ENCODE data around the gene NCKAP5.

Gene NCKAP5

DNA sequence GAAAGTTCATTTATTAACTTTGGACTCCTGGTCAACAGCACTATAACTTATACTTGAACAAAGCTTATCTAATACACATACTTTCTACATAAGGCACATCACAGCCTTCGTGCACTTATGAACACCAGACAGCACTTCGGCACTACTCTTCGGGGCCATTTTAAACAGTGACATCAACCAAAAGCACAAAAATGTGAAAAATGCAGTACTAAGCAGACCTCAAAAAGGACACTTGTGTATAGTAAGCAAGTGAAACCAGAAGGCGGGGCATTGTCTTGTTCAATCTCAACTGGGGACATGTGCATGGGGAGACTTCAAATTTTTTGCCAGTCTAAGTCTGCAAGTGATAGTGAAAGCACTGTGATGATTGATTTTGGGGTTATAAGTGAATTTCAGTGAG is 163.0 kb downstream of the NCKAP5 start:
- no peak for TF ChIP-seq EP300 (IDR thresholded peaks at IDR 0.05; ENCODE audit: borderline replicate concordance)
- no peak for TF ChIP-seq USF1 (IDR thresholded peaks at IDR 0.05)
- no peak for TF ChIP-seq ZBTB7A (IDR thresholded peaks at IDR 0.05; ENCODE audit: low read depth)

DNA sequence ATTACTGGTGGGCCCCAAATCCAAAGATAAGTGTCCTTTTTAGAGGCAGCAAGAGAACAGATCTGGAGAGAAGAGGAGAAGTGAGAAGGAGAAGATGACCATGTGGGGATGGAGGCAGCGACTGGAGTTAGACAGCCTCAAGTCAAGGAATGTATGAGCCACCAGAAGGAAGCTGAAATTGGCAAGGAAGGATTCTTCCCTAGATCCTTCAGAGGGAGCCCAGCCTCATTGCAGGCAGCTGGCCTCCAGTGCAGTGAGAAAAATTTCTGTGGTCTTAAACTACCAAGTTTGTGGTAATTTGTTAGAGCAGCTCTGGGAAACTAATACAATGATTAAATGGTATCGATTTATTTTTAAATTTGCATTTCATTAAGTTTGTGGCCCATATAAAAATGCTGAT is 167.9 kb downstream of the NCKAP5 start:
- TF ChIP-seq EP300 (IDR thresholded peaks at IDR 0.05; ENCODE audit: borderline replicate concordance) (no peak), USF1 (IDR thresholded peaks at IDR 0.05) (no peak), TAF1 (IDR thresholded peaks at IDR 0.05; ENCODE audit: low read depth) (no peak), FOXM1 (IDR thresholded peaks at IDR 0.05; ENCODE audit: borderline replicate concordance, low read depth) (no peak), TCF12 (IDR thresholded peaks at IDR 0.05; ENCODE audit: low read depth) (no peak), RAD21 (IDR thresholded peaks at IDR 0.05; ENCODE audit: low read depth) (no peak), NFIC (IDR thresholded peaks at IDR 0.05) (no peak), ZBTB7A (IDR thresholded peaks at IDR 0.05; ENCODE audit: low read depth) (no peak), YY1 (IDR thresholded peaks at IDR 0.05; ENCODE audit: low read depth) (no peak), EGR1 (IDR thresholded peaks at IDR 0.05) (no peak), TEAD4 (IDR thresholded peaks at IDR 0.05) (no peak), CEBPB (IDR thresholded peaks at IDR 0.05) (no peak), CREB1 (IDR thresholded peaks at IDR 0.05; ENCODE audit: low read depth) (no peak)
- TF ChIP-seq, protein P1, sequence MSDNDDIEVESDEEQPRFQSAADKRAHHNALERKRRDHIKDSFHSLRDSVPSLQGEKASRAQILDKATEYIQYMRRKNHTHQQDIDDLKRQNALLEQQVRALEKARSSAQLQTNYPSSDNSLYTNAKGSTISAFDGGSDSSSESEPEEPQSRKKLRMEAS (IDR thresholded peaks at IDR 0.05) = no peak
- TF ChIP-seq, protein P2, sequence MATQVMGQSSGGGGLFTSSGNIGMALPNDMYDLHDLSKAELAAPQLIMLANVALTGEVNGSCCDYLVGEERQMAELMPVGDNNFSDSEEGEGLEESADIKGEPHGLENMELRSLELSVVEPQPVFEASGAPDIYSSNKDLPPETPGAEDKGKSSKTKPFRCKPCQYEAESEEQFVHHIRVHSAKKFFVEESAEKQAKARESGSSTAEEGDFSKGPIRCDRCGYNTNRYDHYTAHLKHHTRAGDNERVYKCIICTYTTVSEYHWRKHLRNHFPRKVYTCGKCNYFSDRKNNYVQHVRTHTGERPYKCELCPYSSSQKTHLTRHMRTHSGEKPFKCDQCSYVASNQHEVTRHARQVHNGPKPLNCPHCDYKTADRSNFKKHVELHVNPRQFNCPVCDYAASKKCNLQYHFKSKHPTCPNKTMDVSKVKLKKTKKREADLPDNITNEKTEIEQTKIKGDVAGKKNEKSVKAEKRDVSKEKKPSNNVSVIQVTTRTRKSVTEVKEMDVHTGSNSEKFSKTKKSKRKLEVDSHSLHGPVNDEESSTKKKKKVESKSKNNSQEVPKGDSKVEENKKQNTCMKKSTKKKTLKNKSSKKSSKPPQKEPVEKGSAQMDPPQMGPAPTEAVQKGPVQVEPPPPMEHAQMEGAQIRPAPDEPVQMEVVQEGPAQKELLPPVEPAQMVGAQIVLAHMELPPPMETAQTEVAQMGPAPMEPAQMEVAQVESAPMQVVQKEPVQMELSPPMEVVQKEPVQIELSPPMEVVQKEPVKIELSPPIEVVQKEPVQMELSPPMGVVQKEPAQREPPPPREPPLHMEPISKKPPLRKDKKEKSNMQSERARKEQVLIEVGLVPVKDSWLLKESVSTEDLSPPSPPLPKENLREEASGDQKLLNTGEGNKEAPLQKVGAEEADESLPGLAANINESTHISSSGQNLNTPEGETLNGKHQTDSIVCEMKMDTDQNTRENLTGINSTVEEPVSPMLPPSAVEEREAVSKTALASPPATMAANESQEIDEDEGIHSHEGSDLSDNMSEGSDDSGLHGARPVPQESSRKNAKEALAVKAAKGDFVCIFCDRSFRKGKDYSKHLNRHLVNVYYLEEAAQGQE (IDR thresholded peaks at IDR 0.05; ENCODE audit: low read depth) = no peak

GRCh38 chr2:133393895-133394294 is 174.4 kb downstream of the NCKAP5 start:
- no peak for TF ChIP-seq CREB1 (IDR thresholded peaks at IDR 0.05; ENCODE audit: low read depth)
- TF ChIP-seq CEBPB (IDR thresholded peaks at IDR 0.05) = no peak
- TF ChIP-seq, protein P2 (IDR thresholded peaks at IDR 0.05; ENCODE audit: low read depth) = no peak
- TF ChIP-seq EGR1 (IDR thresholded peaks at IDR 0.05) = no peak
- TF ChIP-seq USF1 (IDR thresholded peaks at IDR 0.05) = no peak
- TF ChIP-seq TAF1 (IDR thresholded peaks at IDR 0.05; ENCODE audit: low read depth) = no peak
- no peak for TF ChIP-seq FOXM1 (IDR thresholded peaks at IDR 0.05; ENCODE audit: borderline replicate concordance, low read depth)
- no peak for TF ChIP-seq NFIC (IDR thresholded peaks at IDR 0.05)
- TF ChIP-seq YY1 (IDR thresholded peaks at IDR 0.05; ENCODE audit: low read depth) = no peak
- no peak for TF ChIP-seq RAD21 (IDR thresholded peaks at IDR 0.05; ENCODE audit: low read depth)
- no peak for TF ChIP-seq ZBTB7A (IDR thresholded peaks at IDR 0.05; ENCODE audit: low read depth)
- TF ChIP-seq, protein P1 (IDR thresholded peaks at IDR 0.05) = no peak

DNA sequence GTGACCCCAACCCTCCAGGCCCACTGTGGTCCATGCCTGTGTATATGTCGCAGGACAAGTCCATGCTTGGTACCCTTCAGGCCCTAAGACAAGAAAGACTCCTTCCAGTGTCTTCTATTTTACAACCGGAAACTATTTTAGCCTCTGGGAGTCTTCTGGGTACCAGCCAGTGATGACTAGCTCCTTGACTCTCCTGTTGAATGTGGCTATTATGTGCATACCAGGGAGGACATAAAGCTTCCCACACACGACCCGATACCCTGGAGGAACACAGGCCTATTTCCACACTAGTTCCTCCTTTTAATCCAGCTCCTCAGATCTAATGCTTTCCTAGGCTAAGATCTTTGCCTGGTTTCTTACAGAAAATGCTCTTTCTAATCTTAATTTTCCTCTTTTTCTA is 178.1 kb downstream of the NCKAP5 start:
- TF ChIP-seq, protein P1 (IDR thresholded peaks at IDR 0.05) = no peak
- TF ChIP-seq TCF12 (IDR thresholded peaks at IDR 0.05; ENCODE audit: low read depth) = no peak
- TF ChIP-seq CEBPB (IDR thresholded peaks at IDR 0.05) = no peak
- TF ChIP-seq CREB1 (IDR thresholded peaks at IDR 0.05; ENCODE audit: low read depth) = no peak
- TF ChIP-seq, protein P2 (IDR thresholded peaks at IDR 0.05; ENCODE audit: low read depth) = no peak
- TF ChIP-seq NFIC (IDR thresholded peaks at IDR 0.05) = no peak
- no peak for TF ChIP-seq RAD21 (IDR thresholded peaks at IDR 0.05; ENCODE audit: low read depth)
- no peak for TF ChIP-seq TEAD4 (IDR thresholded peaks at IDR 0.05)
- no peak for TF ChIP-seq FOXM1 (IDR thresholded peaks at IDR 0.05; ENCODE audit: borderline replicate concordance, low read depth)
- TF ChIP-seq YY1 (IDR thresholded peaks at IDR 0.05; ENCODE audit: low read depth) = no peak
- no peak for TF ChIP-seq EGR1 (IDR thresholded peaks at IDR 0.05)
- no peak for TF ChIP-seq TAF1 (IDR thresholded peaks at IDR 0.05; ENCODE audit: low read depth)
- TF ChIP-seq ZBTB7A (IDR thresholded peaks at IDR 0.05; ENCODE audit: low read depth) = no peak
- TF ChIP-seq EP300 (IDR thresholded peaks at IDR 0.05; ENCODE audit: borderline replicate concordance) = no peak
- no peak for TF ChIP-seq USF1 (IDR thresholded peaks at IDR 0.05)
